SW480 (cell line): Measurements from ENCODE around the gene PCDH9.
A peak's percentile ranks its signal among the peaks of the same experiment; 100 is the strongest.

ENCODE experiments used
- DNase-seq: peaks from one replicate; pipeline ENCODE4 v3.0.0-alpha.2; 2016; ENCODE audit warnings: low spot score

PCDH9 gene

DNA sequence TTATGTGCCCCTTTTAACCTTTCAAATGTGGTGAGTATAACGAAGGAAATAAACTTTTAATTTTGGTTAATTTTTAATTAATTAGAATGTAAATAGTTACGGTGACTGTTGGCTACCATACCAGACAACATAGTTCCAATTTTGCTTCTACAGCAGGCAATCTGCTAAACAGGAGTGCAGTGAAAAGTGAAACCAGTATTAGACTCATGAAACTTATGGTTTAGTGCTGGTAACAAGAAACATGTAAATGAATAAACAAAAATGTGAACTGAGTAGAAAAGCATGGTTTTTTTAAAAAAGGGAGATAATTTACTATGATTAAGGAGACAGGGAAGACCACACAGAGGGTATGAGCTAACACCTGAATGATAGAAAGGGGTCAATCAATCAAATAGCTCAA lies 478.4 kb downstream of the PCDH9 start:
- DNase-seq: no peak

DNA sequence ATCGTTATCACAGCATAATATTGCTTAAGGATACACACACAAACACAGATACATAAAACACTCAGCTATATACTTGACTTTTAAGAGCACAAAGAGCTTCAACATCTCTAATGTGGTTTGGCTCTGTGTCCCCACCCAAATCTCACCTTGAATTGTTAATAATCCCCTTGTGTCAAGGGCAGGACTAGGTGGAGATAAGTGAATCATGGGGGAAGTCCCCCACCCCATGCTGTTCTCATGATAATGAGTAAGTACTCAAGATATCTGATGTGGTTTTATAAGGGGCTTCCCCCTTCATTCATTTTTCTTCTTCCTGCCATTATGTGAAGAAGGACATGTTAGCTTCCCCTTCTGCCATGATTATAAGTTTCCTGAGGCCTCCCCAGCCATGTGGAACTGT lies 481.4 kb downstream of the PCDH9 start:
- no peak for DNase-seq

DNA sequence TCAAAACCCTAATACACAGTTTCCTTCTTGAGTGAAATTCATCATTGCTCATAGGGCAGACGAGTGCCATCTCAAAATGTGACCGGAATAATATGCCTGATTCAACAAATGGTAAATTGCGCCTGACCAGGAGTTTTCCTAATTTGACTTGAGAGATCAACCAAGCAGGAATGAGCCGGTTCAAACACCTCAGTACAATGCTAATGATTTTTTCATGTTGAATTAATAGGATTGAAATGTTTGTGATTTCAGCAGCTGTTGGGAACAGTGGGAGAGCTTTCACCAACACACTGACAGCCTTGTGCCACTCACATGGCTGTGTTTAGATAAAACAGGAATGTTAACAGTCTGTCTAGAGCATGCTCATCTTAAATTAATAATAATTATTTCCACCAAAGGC lies 484.8 kb downstream of the PCDH9 start:
- no peak for DNase-seq

DNA sequence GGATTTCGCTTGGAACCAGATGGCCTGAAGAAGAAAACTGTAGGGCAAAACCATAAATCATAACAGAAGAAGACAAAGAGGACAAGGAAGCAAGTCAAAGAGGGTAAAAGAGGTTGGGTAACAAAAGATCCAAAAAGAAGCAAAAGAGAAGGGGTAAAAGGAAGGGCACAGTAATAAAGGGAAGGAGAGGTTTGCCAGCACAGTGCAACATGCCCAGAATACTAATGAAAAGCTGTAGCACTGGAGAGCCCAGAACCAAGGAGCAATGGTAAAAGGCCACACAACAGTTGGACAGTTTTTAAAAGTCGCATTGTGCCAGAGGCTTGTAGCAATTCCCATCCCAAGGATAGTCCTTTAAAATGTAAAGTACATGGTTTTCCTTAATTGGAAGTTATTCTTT lies 506.6 kb downstream of the PCDH9 start:
- DNase-seq: no peak

DNA sequence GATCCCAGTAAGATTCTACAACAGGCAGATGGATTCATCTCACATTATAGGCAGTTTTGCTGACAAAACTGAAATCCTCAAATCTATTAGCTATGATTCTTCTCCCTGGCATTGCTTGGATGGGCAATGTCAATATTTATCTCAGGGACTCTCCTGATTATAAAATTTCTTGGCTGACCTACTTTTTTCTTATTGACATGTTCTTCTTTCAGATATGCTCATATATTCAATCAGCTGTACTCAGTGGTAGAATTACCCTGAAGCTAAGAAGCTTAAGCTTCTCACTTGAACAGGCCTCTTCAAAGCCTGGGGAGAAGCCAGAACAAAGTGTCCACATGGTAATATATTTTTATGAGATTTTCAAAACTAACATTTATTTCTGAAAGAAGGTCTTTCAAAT lies 513.6 kb downstream of the PCDH9 start:
- no peak for DNase-seq

DNA sequence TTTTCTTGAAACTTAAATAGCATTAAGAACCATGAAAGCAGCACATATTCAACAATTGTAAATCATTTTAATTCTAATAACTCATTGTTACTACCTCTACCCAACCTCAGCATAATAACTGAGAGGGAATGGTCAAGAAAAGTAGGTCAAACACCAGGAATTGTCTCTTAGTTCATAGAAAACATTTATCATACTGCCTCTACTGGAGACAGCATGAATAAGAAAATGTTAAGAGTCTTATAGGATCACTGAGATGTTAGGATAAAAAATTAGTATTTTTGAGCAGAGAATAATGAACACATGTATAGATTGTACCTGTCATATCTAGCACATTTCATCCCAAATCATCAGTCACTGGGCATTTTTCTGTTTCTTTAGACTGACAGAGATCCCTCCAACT lies 515.3 kb downstream of the PCDH9 start:
- DNase-seq: no peak

DNA sequence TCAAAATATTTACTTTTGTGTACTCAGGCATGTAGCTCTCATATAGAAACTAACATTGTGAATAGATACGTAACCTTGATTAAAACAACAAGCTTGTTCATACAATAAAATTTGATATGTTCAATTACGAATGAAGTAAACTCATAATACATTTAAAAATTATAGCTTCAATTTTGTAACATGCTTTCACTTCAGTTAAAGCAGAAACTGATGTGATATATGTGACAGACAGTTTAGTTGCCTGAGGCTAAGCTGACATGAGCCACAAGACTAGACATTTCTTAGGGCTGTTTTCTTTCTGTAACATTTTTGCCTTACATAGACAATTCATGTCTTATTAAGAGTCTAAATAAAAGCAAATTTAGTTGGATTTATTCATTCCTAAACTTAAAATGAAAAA lies 526.0 kb downstream of the PCDH9 start:
- no peak for DNase-seq

DNA sequence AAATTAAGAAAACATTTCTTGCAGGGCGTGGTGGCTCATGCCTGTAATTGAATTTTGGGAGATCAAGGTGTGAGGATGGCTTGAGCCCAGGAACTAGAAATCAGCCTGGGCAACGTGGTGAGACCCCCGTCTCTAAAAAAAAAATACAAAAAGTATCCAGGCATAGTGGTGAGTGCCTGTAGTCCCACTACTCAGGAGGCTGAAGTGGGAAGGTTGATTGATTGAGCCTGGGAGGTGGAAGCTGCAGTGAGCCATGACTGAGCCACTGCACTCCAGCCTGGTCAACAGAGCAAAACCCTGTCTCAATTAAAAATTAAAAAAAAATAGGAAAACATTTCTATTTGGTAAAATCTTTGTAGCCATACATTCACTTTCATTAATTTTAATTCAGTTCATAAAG lies 526.5 kb downstream of the PCDH9 start:
- DNase-seq: no peak

DNA sequence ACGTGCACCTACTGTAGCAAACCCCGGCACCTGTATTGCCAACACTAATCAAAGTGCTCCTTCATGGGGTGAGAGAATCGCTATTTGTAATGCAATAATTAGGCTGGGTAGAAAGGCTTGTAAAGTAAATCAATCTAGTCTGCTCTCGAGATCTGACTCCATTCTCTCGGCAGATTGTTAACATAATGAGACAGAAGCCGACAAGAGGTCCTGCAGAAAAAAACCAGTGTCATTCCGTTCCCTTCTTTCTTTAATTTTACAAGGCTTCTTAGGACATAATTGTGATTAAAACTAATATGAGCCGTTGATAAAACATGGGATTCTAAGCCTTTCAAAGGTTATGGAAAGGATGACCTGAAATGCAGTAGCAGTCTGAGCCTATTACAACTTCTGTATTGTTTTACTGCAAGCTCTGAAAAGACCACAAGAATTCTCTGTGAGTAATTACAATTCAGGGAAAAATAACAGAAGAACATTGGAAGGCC lies 530.0 kb downstream of the PCDH9 start:
- DNase-seq: no peak

DNA sequence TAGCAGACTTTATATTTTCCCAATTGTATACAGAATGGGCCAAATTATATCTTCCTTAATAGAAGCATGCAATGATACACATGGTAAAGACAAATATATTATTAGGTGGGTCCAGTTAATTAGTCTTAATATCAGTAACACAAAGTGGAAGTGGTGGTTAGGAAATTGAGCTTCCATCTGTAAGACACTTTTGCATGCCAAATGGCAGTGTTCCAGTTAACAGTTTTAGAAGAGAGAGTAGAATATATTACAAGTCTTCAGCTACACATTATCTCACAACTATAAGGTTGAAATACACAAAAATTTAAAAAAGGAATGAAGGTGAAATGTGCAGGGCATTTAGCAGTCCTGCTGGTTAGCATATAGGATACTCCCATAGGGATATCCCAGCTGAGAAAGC lies 536.5 kb downstream of the PCDH9 start:
- no peak for DNase-seq

DNA sequence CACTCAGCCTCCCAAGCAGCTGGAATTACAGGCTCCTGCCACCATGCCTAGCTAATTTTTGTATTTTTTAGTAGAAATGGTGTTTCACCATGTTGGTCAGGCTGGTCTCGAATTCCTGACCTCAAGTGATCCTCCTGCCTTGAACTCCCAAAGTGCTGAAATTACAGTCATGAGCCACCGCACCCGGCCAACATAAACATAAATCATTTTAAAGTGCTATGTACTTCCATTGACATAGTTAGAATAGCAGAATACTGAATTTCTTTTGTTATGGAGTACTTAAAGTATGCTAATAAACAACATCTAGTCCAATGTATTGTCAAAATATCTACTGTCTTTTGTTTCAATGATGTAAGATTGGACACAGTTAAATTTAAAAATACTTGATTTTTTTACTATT lies 539.0 kb downstream of the PCDH9 start:
- DNase-seq: no peak

DNA sequence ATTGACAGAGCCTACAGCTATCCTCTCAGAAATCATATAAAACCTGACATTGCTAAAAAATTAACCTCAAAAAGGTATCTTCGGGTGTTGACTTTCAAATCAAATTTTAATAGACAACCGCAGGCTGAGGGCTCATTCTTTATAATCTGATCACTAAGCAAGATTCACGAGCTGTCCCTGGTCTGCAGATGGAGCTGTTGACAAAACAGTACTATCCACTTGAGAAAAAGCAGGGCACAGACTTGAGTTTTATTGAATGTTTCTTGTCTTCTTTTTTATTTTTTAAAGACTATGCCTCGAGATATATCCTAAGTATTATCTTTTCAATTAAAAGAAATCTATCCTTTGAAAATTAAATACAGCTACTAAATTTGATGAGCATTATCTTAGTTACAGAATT lies 540.5 kb downstream of the PCDH9 start:
- DNase-seq: no peak

DNA sequence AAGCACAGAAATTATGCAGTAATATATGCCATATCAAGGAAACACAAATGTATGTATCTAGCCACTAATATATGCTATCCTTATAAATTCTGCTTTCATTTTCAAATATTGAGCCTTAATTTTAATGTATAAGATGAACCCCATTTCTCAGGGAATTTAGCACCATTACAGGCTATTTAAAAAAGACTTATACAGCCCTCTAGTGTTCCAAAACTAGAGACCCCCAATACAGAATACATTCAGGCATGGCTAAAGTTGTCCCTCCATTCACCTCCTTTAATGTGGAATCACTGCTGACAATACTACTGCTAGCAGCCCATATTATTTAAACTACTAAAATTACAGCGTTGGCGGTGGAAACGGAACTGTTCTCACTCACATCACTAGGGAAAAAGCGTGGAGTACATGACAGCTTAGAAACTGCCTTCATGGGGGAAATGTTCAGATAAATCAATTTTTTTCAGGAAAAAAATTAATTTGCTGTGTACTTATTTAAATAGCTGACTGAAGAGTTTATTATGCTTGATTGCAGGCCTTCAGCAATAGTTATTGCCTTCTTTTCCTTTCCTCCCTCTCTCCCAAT lies 541.0 kb downstream of the PCDH9 start:
- DNase-seq: no peak

DNA sequence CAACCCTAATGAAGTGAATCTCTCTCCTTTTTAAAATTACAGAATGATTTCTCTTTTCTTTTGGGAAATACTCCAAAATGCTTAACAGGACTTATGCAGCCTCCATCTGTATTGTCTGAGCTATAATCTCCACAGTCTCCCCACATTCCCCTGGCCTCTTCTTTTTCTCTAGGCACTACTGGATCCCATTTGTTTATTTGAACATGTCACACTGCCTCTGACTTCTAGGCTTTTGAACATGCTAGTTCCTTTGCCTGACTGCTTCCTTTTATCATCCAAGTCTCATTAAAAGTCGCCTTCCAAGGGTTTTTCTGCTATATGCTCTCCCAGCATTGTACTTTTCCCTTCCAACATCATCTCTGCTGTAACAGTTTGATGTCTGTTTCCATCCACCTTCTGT lies 548.7 kb downstream of the PCDH9 start:
- no peak for DNase-seq

DNA sequence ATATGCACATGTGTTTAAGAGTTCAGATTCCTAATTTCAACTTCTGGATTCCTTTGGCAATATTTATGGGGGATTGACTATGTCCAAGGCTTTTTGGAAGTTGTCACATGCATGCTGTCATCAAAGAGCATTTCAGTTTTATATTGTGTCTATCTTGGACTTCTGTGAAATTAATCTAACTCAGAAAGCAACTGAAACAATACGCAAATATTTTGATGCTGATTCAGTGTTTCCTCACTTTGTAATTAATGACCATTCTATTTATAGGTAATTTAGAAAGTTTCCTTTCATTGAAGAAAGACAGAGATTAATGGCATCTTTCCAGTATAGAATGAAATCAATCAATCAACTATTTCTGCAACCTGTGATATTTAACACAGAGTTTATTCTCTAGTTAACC lies 550.1 kb downstream of the PCDH9 start:
- DNase-seq: no peak

DNA sequence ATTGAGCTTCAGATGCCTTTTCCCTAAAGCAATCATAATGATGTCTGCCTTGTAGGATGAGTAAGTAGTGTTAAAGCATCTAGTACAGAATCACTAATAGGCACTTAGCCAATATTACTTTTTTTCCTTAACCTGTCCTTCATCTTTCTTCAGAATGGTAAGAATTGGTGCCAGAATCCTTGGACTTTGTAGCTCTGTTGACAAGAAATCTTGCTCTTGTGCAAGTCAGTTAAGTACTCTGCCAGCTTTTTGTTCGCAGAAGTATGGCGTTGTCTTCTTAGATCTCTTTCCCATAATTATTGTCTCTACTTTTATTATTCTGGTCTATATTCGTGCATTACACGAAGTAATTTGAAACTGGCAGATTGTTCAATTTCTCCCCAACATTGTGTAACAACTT lies 554.5 kb downstream of the PCDH9 start:
- DNase-seq: no peak

DNA sequence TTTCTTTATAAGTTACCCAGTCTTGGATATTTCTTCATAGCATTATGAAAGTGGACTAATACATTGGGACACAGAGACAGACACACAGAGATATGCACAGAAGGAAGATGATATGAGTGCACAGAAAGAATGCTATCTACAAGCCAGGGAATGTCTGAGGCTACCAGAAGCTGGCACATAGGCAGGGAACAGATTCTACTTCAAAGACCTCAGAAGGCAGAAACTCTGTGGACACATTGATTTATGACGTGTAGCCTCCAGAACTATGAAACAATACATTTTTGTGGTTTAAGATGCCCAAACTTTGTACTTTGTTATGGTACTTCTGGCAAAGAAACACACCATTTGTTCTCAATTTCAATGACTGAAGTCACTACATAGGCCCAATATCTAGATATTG lies 556.7 kb downstream of the PCDH9 start:
- DNase-seq: peak; percentile 27

DNA sequence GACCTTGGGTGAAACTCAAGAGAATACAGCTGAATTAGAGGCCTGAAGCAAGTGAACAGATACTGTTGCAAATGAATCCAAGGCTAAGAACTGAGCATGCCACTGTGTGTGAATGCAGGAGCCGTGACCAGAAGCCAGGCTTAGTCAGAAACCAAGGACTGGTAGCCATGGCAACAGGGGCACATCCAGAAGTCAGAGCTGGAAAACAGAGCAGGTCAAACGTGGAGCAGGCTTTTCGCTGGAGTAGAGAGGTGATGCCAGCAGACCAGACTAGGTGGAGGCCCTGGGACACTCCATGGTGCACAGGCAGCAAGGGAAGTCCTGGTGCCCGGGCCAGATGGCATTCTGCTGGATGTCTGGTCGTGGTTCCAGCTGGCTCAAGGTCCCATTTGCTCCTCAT lies 564.1 kb downstream of the PCDH9 start:
- peak; percentile 6 for DNase-seq

DNA sequence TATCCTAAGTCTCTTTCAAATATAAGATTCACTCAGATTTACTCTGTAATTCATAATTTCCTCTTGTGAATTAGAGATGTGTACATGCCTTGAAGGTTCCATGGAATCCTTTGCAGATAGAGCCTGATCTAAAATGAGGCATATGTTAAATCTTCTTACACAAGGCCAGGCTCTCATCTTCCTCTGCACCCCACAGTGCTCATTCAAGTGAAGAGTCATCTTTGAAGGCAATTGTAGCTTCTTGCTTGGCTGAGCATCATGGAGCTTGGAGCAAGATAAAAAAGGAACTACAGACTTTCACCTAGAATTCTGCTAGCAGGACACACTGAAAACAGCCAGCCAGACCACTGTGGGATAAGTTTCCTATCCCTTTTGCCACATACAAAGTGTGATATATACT lies 566.4 kb downstream of the PCDH9 start:
- no peak for DNase-seq

DNA sequence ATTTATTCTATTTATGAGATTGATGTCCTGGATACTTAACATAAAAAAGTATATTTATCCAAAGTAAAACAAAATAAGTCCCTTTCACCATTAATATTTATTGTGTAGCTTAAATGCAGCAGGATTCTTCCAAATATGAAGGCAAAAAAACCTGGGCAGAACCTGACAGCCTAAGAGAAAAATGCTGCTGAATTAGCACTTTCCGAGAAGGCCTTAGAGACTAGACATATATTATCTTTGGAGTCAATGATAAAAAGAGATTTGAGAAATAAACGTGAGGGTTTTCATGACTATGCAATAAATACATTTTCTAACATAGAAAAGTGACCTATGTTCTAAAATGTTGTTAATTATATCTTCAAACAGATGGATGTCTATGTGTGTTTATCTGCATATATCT lies 566.9 kb downstream of the PCDH9 start:
- no peak for DNase-seq

DNA sequence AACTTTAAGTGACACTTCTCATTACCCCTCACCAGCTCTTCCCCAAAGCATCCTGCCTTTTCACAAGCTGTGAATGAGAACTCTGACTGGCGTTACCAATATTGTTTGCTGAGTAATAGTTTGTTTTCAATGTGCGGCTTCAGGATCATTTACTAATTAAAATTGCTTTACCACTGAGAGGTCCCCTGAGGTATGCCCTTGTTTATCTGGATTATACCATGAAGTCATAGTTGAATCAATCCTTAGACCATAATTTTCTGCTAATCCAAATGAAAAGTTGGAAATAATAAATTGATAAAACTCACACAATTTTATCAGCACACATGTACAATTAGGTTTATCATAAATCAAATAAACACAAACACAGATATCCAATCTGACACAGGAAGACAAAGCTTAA lies 568.8 kb downstream of the PCDH9 start:
- DNase-seq: no peak

DNA sequence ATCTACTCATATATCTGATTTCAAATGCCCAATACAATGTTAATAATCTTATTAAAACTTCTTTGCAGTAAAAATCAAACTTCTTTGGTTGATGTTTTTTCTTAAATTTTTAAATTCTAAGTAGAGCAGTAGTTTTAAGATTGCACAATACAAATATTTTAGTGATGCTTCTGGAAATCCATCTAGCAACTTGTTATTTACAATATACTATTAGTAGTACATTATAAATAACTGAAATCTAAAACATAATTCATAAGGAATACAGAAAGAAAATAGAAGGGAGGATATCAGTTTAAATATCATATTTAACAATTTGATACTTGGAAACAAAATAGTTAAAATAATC lies 569.7 kb downstream of the PCDH9 start:
- DNase-seq: no peak

DNA sequence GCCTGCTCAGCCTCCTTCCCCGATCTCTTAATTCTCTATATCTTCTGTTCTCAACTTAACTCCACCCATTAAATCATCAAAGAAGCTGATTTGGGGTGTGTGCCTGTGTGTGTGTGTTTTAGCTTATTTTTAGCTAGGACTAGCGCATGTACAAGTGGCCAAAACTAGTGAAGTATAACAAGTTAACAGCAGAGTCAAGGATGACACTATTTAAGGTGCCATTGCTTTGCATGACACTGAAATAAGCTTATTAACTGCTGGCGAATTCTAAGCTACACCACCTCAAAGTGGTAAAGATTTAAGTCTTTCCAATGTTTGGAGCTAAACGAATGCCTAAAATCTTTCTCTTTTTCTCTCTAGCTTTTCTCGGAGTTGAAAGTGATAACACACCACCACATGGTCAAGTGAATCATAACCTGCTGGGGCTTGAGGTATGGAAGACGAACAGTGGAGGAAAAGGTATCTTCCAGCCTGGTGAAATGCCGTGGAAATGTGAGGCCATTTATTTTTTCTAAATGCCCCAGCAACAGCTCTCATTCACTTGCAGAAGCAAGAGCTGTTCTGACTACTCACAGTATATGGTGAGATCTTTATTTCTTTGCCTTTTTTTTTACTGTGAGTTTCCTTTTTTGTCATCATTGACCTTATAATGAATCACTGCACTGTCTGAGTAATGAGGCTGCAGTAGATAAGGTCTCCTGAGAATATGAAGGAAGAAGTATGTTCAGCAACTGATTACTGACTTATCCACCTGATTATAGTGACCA lies 570.3 kb downstream of the PCDH9 start:
- DNase-seq: no peak

DNA sequence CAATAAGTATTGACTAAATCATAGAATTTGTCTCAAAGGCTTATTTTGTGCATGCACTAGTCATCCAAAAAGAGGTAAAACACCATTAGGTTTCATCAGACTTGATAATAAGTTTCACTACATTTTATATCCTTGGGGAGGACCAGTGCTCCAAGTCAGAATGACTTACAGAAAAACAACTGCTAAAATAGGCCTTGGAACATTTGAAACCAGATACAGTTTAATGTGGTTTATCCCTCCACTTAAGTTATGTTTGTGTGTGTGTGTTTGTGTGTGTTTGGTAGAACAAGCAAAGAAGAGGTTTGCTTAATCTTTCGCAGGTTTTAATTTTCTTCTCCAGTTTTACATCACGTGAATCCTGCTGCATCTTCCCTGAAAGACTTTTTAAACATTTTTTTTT lies 570.9 kb downstream of the PCDH9 start:
- no peak for DNase-seq
